Omental fat pad (tissue), 4 donors: Measurements from ENCODE around the gene STK4. TPM values are rescaled to one million over a fixed set of nuclear protein-coding genes. Genes with fewer than 3 reads are reported as not detected.

Experiments
- ATAC-seq: fragments of 150-250 bp; one replicate; pipeline ENCODE4 v1.9.1; 2016; ENCODE audit warnings: mild to moderate bottlenecking, moderate library complexity; ENCODE audit not compliant: low FRiP score
- DNase-seq: peaks from one replicate; pipeline ENCODE4 v3.0.0-alpha.2; 2019; ENCODE audit warnings: low spot score
- total RNA-seq, 4 donors: library from RNA; depleted of rRNA; stranded (reverse); fragments of >200 nt; gene quantifications; one replicate each; pipeline ENCODE4 v1.1.0, GENCODE V29; 2016
- TF ChIP-seq, protein P1 (sequence below), 3 donors: fragments of 450-650 bp; IDR thresholded peaks; one replicate each; pipeline ENCODE4 v1.5.1; 2016 to 2017; ENCODE audit warnings: antibody characterized with exemption in 3 of 3, mild to moderate bottlenecking in 3 of 3, moderate library complexity in 2 of 3

The STK4 gene
- total RNA-seq, 4 donors from 2014 or later: 26.4 to 51.9 (median 38.6) TPM

DNA sequence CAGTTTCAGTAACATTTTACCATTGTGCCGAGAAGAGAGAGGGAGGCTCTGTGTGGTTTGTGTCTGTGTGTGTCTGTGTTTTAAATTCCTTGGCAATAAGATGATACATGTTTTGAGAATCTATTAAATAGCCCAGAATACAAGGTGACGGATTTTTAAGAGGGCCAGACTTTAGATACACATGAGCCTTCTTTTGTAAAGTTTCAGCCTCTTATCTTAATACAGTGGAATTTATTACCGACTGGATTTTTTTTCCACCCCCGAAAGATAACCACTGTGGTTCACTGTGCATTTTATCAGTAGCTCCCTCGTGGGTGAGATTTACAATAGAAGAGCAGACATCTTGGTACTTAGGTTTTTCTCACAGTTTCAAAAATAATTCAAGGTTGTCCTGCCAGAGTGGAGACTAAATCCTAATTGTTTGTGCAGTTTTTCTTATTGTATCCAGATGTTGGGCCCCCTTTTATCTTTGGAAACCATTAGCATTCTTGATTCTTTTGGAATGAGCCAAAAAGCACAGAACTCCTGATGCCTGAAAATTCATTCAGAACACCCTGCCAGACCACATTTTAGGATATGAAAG, 49.9 kb downstream of the STK4 start:
- DNase-seq: no peak
- no peak for ATAC-seq
- TF ChIP-seq, protein P1, sequence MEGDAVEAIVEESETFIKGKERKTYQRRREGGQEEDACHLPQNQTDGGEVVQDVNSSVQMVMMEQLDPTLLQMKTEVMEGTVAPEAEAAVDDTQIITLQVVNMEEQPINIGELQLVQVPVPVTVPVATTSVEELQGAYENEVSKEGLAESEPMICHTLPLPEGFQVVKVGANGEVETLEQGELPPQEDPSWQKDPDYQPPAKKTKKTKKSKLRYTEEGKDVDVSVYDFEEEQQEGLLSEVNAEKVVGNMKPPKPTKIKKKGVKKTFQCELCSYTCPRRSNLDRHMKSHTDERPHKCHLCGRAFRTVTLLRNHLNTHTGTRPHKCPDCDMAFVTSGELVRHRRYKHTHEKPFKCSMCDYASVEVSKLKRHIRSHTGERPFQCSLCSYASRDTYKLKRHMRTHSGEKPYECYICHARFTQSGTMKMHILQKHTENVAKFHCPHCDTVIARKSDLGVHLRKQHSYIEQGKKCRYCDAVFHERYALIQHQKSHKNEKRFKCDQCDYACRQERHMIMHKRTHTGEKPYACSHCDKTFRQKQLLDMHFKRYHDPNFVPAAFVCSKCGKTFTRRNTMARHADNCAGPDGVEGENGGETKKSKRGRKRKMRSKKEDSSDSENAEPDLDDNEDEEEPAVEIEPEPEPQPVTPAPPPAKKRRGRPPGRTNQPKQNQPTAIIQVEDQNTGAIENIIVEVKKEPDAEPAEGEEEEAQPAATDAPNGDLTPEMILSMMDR (IDR thresholded peaks at IDR 0.05): no peak

DNA sequence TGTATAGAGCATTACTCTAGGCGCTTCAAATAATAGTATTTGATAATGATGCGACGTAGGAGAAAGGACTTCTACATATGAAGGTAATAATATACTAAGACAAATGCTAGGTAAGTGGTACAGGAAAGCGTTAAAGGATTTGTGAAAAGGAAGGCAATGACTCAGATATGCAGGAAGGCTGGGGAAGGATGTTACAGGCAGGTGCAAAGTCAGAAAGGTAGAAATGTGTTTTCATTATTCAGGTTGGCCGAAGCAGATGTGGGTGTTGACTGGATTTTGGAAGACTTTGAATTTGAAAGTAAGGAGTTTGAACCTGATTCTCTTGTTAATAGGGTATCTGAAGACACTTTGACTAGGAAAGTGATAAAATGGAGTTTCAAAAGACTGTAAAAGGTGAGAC, 51.0 kb downstream of the STK4 start:
- DNase-seq (no peak), ATAC-seq (no peak)
- TF ChIP-seq, protein P1 (IDR thresholded peaks at IDR 0.05): no peak

DNA sequence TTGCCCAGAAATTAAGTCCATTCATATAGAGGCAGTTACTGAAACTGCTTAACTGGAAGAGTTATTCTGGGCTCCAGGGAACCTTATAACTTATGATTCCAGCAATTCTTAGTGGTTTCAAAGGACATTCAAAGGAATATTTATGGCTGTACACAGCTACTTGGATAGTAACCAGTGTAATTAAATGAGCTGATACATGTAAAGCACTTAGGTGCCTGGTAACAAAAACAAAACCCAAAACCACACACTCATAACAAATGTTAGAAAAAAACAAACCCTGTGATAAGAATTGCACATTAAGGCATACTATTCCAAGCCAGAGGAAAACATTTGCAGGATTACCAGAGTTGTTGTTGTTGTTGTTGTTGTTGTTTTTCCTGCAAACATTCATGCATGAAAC, 51.5 kb downstream of the STK4 start:
- ATAC-seq: no peak
- TF ChIP-seq, protein P1 (IDR thresholded peaks at IDR 0.05): no peak

DNA sequence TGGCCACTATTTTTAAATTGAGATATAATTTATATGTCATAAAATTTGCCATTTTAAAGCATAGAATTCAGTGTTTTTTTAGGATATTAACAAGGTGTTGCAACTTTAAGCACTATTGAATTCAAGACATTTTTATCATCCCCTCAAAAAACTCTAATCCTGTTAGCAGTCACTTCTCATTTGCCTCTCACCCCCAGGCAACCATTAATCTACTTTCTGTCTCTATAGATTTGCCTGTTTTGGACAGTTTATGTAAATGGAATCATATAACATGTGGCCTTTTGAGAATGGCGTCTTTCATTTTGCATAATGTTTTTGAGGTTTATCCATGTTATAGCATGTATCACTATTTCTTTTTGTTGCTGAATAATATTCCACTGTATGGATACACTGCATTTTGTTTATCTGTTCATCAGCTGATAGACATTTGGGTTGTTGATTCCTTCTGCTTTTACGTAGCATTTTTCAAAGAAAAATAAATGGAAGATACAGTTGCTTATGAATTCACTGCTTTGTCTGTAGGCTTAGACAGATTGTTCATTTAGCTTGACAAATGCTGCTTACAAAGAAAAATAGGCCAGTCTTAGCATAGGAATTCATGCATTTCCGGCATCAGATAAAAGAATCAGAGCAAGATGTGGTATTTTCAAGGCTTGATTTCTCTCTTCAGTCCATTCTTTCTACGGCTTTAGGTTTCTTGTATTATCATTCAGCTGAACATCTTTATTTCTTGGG, 52.9 kb downstream of the STK4 start:
- DNase-seq (no peak), ATAC-seq (no peak)
- TF ChIP-seq, protein P1 (IDR thresholded peaks at IDR 0.05): no peak

More for the DNA sequence above, 51.5 kb downstream of the STK4 start:
- DNase-seq: no peak

DNA sequence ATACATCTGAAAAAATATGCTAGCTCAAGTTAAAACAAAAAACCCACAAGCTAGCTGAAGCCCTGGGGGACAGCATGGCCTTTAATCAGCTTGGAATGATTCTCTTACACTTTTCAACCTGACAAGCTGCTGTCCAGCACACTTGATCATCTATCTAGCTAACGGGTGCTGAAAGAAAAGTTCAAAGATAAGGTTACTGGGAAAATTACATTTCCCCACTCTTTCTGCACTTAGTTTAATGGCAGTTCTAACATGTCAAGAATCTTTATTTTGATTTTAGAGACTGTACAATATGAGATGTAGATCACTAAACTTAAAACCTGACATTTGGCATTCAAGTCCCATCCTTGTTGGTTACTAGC, 53.4 kb downstream of the STK4 start:
- DNase-seq: no peak
- no peak for ATAC-seq
- TF ChIP-seq, protein P1 (IDR thresholded peaks at IDR 0.05): no peak

DNA sequence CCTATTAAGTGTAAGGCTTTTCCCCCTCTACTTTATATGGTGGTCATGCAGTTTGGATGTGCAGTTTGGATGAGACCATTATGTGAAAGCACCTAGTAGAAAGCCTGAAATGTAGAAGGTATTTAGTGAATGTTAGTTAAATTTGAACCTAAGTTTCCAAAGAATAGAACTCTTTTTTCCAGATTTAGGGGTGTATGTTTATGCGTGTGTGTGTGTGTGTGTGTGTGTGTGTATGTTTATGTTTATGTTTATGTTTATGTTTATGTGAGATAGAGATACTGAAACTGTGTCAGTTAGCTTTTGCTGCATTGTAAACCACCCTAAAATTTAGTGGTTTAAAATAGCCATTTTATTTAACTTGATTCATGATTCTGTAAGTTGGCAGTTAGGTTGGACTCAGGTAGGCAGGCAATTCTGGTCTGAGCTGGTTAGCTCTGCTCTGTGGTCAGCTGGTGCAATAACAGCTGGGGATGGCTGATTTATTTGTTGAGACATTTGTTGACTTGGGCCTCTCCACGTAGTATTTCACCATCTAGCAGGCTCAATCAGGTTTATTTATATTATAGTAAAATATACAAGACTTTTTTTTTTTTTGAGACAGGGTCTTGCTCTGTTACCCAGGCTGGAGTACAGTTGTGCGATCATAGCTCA, 54.0 kb downstream of the STK4 start:
- ATAC-seq (no peak), DNase-seq (no peak)
- TF ChIP-seq, protein P1 (IDR thresholded peaks at IDR 0.05): no peak
